ENCODE data around the gene KCNN4. TPM values are rescaled to one million over a fixed set of nuclear protein-coding genes. Genes with fewer than 3 reads are reported as not detected.

The KCNN4 gene
- total and polyA plus RNA-seq, 11 donors = 0.15 to 3.7 (median 0.63) TPM

GRCh38 chr19:43790587-43790986 lies 9.8 kb upstream of the KCNN4 start:
- DNase-seq (no peak), ATAC-seq (no peak)
- Histone ChIP-seq H3K36me3 (no peaks in the 10 kb centered on the region), H3K4me3 (no peak overlapping the region), H3K9me3 (peaks cover 0 to 2% (median 0%) of the 10 kb centered on the region in 12 donors), H3K27me3 (peaks cover 0 to 26% (median 4%) of the 10 kb centered on the region in 9 donors), H3K4me1 (no peaks in the 10 kb centered on the region), H3K27ac (no peak overlapping the region)
- intact Hi-C loops (cut with DNase I) = no loop called here
- 28 to 43% (median 35%) methylated on average over 3 of the region's 3 CpGs for WGBS, 4 donors
- TF ChIP-seq, protein P1, sequence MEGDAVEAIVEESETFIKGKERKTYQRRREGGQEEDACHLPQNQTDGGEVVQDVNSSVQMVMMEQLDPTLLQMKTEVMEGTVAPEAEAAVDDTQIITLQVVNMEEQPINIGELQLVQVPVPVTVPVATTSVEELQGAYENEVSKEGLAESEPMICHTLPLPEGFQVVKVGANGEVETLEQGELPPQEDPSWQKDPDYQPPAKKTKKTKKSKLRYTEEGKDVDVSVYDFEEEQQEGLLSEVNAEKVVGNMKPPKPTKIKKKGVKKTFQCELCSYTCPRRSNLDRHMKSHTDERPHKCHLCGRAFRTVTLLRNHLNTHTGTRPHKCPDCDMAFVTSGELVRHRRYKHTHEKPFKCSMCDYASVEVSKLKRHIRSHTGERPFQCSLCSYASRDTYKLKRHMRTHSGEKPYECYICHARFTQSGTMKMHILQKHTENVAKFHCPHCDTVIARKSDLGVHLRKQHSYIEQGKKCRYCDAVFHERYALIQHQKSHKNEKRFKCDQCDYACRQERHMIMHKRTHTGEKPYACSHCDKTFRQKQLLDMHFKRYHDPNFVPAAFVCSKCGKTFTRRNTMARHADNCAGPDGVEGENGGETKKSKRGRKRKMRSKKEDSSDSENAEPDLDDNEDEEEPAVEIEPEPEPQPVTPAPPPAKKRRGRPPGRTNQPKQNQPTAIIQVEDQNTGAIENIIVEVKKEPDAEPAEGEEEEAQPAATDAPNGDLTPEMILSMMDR (IDR thresholded peaks at IDR 0.05) = no peak
- no peak for TF ChIP-seq POLR2A (IDR thresholded peaks at IDR 0.05)

GRCh38 chr19:43789029-43789428 lies 8.3 kb upstream of the KCNN4 start:
- H3K4me1 ChIP-seq = peaks cover 0 to 12% (median 2%) of the 10 kb centered on the region in 12 donors
- DNase-seq = no peak
- TF ChIP-seq POLR2A (IDR thresholded peaks at IDR 0.05) = no peak
- TF ChIP-seq, protein P1 (IDR thresholded peaks at IDR 0.05) = no peak
- H3K27ac ChIP-seq = no peak overlapping the region
- intact Hi-C loops (cut with DNase I) = loop anchor here in 4 of 10 donors (10.0 kb wide), 4 partner anchors 114 to 344 kb away; partner anchors contain the start of genes PLAUR (in 1 of the 4) and ZNF575 (in 1 of the 4)
- ATAC-seq = no peak
- H3K36me3 ChIP-seq = no peaks in the 10 kb centered on the region
- H3K9me3 ChIP-seq = no peaks in the 10 kb centered on the region
- H3K4me3 ChIP-seq = no peak overlapping the region
- WGBS, 4 donors = 7 to 9% (median 8%) methylated on average over 3 of the region's 3 CpGs
- peaks cover 0 to 13% (median 0%) of the 10 kb centered on the region in 9 donors for H3K27me3 ChIP-seq

GRCh38 chr19:43786665-43787064 lies 5.9 kb upstream of the KCNN4 start:
- H3K4me1 ChIP-seq = peaks cover 0 to 12% (median 2%) of the 10 kb centered on the region in 12 donors
- no peaks in the 10 kb centered on the region for H3K9me3 ChIP-seq
- no peaks in the 10 kb centered on the region for H3K36me3 ChIP-seq
- H3K27me3 ChIP-seq = peaks cover 0 to 11% (median 0%) of the 10 kb centered on the region in 9 donors
- H3K27ac ChIP-seq = no peak overlapping the region
- no peak for DNase-seq
- H3K4me3 ChIP-seq = no peak overlapping the region
- intact Hi-C loops (cut with DNase I) = loop anchor here in 4 of 10 donors (10.0 kb wide), 4 partner anchors 112 to 342 kb away; partner anchors contain the start of genes PLAUR (in 1 of the 4) and ZNF575 (in 1 of the 4)
- no peak for TF ChIP-seq POLR2A (IDR thresholded peaks at IDR 0.05)
- TF ChIP-seq, protein P1 (IDR thresholded peaks at IDR 0.05) = no peak
- 24 to 58% (median 32%) methylated on average over 1 of the region's 1 CpG for WGBS, 4 donors
- ATAC-seq = no peak

- Histone ChIP-seq H3K4me3 (peak overlapping the region in 1 of 12 donors; percentile 15), H3K27me3 (peaks cover 0 to 22% (median 0%) of the 10 kb centered on the region in 9 donors), H3K9me3 (no peaks in the 10 kb centered on the region), H3K4me1 (peaks cover 0 to 21% (median 2%) of the 10 kb centered on the region in 12 donors), H3K36me3 (no peaks in the 10 kb centered on the region), H3K27ac (peak overlapping the region in 1 of 12 donors; percentile 58)
- ATAC-seq (peak; percentile 33 to 86 (median 81)), DNase-seq (peak in 4 of 5 donors; percentile 45 to 56 (median 51))
- intact Hi-C loops (cut with DNase I) = loop anchor here (1.0 to 10.0 kb wide), 7 partner anchors 38 to 340 kb away; partner anchors contain the start of genes PLAUR (in 1 of the 10) and ZNF575 (in 1 of the 10)
- no peak for TF ChIP-seq POLR2A (IDR thresholded peaks at IDR 0.05)
- TF ChIP-seq, protein P1 (IDR thresholded peaks at IDR 0.05) = peak; percentile 91 to 99 (median 98)
- WGBS, 4 donors = 9 to 23% (median 16%) methylated on average over 10 of the region's 10 CpGs
These were observed 4.4 kb upstream of the KCNN4 start for GRCh38 chr19:43784981-43785808.

Data from heart left ventricle (tissue), 16 donors.